Measurements from ENCODE around the gene PPM1H. TPM values are rescaled to one million over a fixed set of nuclear protein-coding genes. Genes with fewer than 3 reads are reported as not detected.

The PPM1H gene
- total and polyA plus RNA-seq, 2 of the 8 experiments (the other 6 are each of a cell fraction or from before 2014, with no cell fraction given), result 16.4 to 36.1 TPM

GRCh38 chr12:62878211-62878610 lies 56.7 kb downstream of the PPM1H start (continued):
- TF ChIP-seq PHF8 (conservative IDR thresholded peaks at IDR 0.05; ENCODE audit: low read depth, low read length), result no peak
